Measurements from ENCODE around the gene RNF144A. TPM values are rescaled to one million over a fixed set of nuclear protein-coding genes. Genes with fewer than 3 reads are reported as not detected.

Gene RNF144A
- total RNA-seq, 1 donor from 2014 or later = 65.3 TPM

- DNase-seq (ENCODE audit: extremely low read depth, low read depth, low spot score) = no peak
Measured at GRCh38 chr2:6945087-6945813, 28.0 kb downstream of the RNF144A start.

DNA sequence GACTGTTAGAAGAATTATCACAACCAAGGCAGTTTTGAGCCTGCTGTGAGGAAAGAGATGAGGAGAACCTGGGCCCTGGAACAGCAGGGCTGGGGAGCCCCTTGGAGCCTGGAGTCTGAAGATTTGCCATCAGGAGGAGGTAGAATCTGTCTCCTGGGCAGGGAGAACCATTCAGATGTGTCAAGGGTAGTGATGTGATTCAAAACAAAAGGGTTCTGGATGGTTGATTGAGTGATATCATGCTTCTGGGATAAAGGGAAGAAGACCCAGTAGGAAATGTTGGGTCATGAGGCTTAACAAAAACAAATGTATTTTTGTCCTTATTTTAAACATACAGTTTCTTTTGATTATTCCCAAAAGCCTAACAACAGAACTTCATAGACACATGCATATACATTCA lies 28.6 kb downstream of the RNF144A start:
- DNase-seq (ENCODE audit: extremely low read depth, low read depth, low spot score) = no peak

DNA sequence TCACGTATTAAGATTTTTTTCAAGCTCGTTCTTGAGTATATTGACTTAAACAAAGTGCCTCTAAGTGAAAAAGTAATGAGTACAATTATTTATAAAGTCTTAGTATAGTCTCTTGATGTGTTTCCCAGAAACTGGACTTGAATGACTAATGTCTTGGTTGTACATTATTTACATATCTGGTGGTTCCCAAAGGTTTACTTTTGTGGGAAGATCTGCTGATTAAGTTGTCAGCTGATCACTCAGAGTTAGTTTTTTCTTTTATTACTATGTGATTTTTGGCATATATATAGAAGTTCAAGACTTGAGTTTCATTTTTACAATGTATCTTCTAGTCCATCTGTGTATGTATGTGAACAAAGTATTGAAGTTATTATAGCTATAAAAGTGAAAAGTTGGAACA lies 29.5 kb downstream of the RNF144A start:
- no peak for DNase-seq (ENCODE audit: extremely low read depth, low read depth, low spot score)

GRCh38 chr2:6947929-6948676 lies 30.9 kb downstream of the RNF144A start:
- DNase-seq (ENCODE audit: extremely low read depth, low read depth, low spot score) = no peak

DNA sequence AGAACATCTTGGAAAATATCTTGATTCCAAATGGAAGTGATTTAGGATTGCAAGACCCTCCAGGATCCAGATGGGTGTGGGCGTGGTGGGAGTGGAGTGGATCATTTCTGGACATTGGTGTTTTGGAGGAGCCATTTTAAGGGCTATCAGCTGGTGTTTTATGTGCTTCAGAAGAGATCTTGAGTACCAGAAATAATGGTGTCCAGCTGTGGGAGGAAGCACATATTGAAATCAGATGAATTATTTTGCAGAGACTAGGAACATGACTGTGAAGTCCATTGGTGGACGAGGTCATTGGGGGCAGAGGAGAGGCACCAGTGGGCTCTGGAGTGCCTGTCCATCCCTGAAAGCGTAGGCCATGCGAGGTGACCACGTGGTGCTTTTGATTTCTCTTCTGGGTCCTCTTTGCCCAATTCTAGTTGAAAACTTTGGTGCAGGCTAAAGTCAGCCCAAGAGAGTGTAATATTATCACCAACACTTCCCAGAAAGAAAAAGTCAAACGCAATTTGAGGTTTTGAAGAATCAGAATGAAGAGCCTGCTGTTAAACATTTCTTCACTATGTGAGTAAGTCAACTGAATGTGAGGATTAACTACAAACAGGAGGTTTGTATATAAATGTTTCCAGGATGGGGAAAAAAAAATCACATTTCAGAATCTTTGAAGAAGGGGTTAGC lies 31.6 kb downstream of the RNF144A start:
- DNase-seq (ENCODE audit: extremely low read depth, low read depth, low spot score) = no peak

DNA sequence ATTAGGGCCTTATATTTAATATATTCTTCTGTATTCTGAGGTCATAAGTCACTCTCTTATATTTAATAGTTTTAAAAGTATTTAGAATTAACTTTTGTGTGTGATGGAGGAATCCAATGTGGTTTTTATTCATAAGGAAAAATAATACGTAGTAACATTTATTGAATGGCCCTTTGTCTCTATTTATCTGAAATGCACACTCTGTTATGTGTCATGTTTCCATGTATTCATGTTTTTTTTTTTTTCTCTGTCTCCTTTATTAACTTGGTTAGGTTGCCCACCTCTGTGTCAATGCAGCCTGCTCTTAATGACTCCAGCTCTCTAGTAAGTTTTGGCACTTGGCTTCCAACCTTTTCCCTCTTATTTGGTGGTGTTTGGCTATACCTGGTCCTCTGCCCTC lies 33.8 kb downstream of the RNF144A start:
- DNase-seq (ENCODE audit: extremely low read depth, low read depth, low spot score) = no peak

- no peak for DNase-seq (ENCODE audit: extremely low read depth, low read depth, low spot score)
Measured at GRCh38 chr2:6952101-6952500, 34.9 kb downstream of the RNF144A start.

- no peak for DNase-seq (ENCODE audit: extremely low read depth, low read depth, low spot score)
Measured at GRCh38 chr2:6954586-6954985, 37.4 kb downstream of the RNF144A start.

- no peak for DNase-seq (ENCODE audit: extremely low read depth, low read depth, low spot score)
Measured at GRCh38 chr2:6955511-6956136, 38.4 kb downstream of the RNF144A start.

GRCh38 chr2:6956566-6956965 lies 39.4 kb downstream of the RNF144A start:
- no peak for DNase-seq (ENCODE audit: extremely low read depth, low read depth, low spot score)

GRCh38 chr2:6957031-6957714 lies 40.0 kb downstream of the RNF144A start:
- no peak for DNase-seq (ENCODE audit: extremely low read depth, low read depth, low spot score)

GRCh38 chr2:6957910-6958615 lies 40.9 kb downstream of the RNF144A start:
- DNase-seq (ENCODE audit: extremely low read depth, low read depth, low spot score) = no peak

- no peak for DNase-seq (ENCODE audit: extremely low read depth, low read depth, low spot score)
Measured at GRCh38 chr2:6958616-6959235, 41.5 kb downstream of the RNF144A start.

GRCh38 chr2:6959751-6960150 lies 42.5 kb downstream of the RNF144A start:
- DNase-seq (ENCODE audit: extremely low read depth, low read depth, low spot score) = no peak

GRCh38 chr2:6960659-6961058 lies 43.4 kb downstream of the RNF144A start:
- DNase-seq (ENCODE audit: extremely low read depth, low read depth, low spot score) = no peak

DNA sequence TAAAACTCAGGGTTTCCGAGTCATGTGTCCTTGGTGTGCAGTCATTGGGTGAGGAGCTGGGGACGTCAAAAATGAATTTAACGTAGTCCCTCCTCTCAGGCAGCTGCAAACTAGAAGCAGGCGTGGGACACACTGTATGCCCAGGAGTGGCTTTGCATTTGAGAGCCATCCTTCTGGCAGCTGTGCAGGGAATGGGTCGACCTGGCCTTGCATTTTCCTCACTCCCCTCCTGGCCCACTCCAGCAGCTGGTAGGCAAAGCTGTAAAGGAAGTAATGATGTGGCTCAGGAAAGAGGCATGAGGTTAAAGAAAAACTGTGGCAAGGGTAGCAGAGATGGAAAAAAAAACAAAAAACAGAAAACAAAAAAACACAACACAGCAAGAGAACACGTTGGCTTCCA lies 46.5 kb downstream of the RNF144A start:
- DNase-seq (ENCODE audit: extremely low read depth, low read depth, low spot score) = no peak

DNA sequence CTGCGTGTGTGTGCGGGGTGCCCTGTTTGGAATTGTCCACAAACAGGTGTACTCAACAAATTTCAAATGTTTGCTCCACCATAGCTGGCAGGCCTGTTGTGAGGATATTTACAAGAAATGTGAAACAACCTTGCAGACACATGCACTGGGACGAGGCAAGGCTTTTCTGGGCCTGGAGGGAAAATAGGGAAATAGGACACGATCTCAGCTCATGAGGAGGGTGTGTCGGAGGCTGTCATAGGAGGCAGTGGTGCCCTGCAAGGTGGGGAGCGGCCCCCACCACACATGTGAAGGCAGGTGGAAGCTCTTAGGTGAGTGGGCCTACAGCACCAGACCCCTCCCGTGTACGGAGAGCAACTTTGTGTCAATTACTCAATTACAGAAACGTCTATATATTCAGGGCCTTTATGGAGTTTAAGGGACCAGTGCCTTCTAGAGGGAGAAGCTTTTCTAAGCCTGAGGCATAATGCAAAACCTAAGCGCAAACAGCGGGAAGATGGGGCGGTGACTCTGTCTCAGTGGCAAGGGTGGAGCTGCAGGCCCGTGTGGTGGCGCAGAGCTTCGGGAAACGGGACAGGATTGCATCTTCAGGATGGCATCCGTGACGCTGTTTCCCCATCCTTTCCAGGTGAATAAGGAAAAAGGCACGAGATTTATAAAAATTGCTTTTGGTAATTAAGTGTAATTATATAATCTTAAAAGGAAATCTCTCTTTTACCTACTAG lies 48.0 kb downstream of the RNF144A start:
- DNase-seq (ENCODE audit: extremely low read depth, low read depth, low spot score) = no peak

DNA sequence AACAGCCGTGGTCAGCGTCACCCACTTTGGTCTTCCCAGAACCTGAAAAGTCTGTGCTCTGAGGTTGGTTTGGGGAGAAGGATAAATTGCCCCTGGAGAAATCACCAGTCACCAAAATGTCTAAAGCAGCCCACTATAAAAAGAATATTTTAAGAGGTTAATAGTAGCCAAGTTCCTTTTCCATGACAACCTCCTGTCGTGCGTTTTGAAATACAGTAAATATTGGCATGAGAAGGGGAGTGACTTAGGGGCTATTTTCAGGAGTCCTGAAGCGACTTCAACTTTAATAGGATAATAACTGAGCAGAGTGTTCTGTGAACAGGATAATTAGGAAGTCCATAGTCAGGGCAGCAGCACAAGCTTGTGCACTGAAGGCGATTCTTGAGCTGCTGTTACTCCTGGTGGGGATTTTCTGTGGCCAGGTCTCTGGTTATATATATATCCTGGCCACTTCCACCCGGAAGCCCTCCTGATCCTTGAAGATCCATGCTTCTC lies 49.3 kb downstream of the RNF144A start:
- DNase-seq (ENCODE audit: extremely low read depth, low read depth, low spot score) = no peak

DNA sequence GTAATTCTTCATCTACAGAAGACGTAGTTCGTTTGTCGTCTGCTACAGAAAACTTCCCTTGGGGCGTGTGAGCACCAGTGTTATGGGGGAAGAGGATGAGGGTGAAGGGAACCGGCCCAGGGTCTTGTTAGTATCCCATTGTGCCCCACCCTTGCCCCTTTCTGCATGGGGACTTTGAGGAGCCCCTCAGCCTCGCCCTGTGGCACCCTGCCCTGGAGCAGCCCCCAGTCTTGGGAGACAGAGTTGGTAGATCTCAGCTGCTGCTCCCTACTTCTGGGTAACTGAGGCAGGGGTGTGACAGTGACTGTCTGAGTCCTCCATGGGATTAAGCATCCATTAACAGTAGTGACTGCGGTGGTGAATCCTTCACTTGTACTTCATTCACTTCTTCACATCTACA lies 50.1 kb downstream of the RNF144A start:
- DNase-seq (ENCODE audit: extremely low read depth, low read depth, low spot score) = no peak

All from glomerular endothelial cell (primary cell).